K562 (cell line): Measurements from ENCODE around the gene MSRB3. TPM values are rescaled to one million over a fixed set of nuclear protein-coding genes. Genes with fewer than 3 reads are reported as not detected.

Experiments used
- ATAC-seq: fragments of 200-7000 bp; cut with Tn5 transposase; 3 replicates; pipeline ENCODE4 v1.9.1; 2020; ENCODE audit warnings: moderate library complexity
- BruUV-seq: library from RNA; stranded (reverse); fragments of 400-500 nt; replicated peaks from 2 replicates; lab custom pipeline; 2021; lab: Mats Ljungman, UMichigan
- CTCF ChIA-PET: fragments of 300-600 bp; formaldehyde crosslinking; extraction: SDS; loops from one replicate; lab custom pipeline; 2021; ENCODE audit warnings: low intra/inter-chr PET ratio; lab: Yijun Ruan, JAX
- POLR2A ChIA-PET: fragments of 300-600, 350-650 bp; sonication (Branson Sonifier 250); formaldehyde crosslinking; extraction: SDS; loops from one replicate; lab custom pipeline; 2021; ENCODE audit warnings: antibody characterized with exemption, inconsistent platforms; lab: Yijun Ruan, JAX
- DNase-seq, 4 experiments: peaks; one replicate each; pipeline versions ENCODE4 v3.0.0 to v3.0.0-alpha.2; 2011 to 2018; ENCODE audit warnings: low spot score in 3 of 4, mixed read lengths in 3 of 4; ENCODE audit errors: extremely low read depth in 1 of 4
- FAIRE-seq: peaks from 2 replicates; lab custom pipeline; 2011; peaks lifted over from hg19 to GRCh38; lab: Jason Lieb, UNC
- H2AFZ ChIP-seq: 2 replicates; pipeline ENCODE4 v1.6.0; 2011; ENCODE audit warnings: low read depth, low read length, control low read depth, inconsistent platforms
- H3K27ac ChIP-seq: fragments of 200-600 bp; 3 replicates; pipeline ENCODE4 v1.8.0; 2011; ENCODE audit warnings: low read depth, mild to moderate bottlenecking, control low read depth, inconsistent platforms, low read length, moderate library complexity, mixed read lengths; ENCODE audit errors: extremely low read depth
- H3K27me3 ChIP-seq, 2 experiments: fragments of 300-600 bp in 1 of 2; 2 replicates in 1 of 2; 3 replicates in 1 of 2; pipeline versions ENCODE4 v1.6.0 to v1.8.0; 2011; ENCODE audit warnings: inconsistent platforms in 2 of 2, low read length in 2 of 2, mild to moderate bottlenecking in 1 of 2, mixed read lengths in 1 of 2, moderate library complexity in 1 of 2; ENCODE audit not compliant: control insufficient read depth in 2 of 2, insufficient read depth in 2 of 2
- H3K36me3 ChIP-seq: fragments of 300-600 bp; 3 replicates; pipeline ENCODE4 v1.8.0; 2011; ENCODE audit warnings: mild to moderate bottlenecking, low read length, inconsistent platforms; ENCODE audit not compliant: control insufficient read depth, insufficient read depth
- H3K4me1 ChIP-seq, 2 experiments: fragments of 200-600 bp in 1 of 2; replicated peaks in 1 of 2; 2 replicates in 1 of 2; 3 replicates in 1 of 2; pipeline versions ENCODE4 v1.5.1 to v1.8.0; 2011; ENCODE audit warnings: inconsistent platforms in 2 of 2, low read length in 2 of 2, mild to moderate bottlenecking in 1 of 2, mixed read lengths in 1 of 2, moderate library complexity in 1 of 2; ENCODE audit not compliant: control insufficient read depth in 2 of 2, insufficient read depth in 2 of 2
- H3K4me2 ChIP-seq: 2 replicates; pipeline ENCODE4 v1.6.1; 2011; ENCODE audit warnings: low read length, control low read depth, inconsistent platforms, mixed read lengths; ENCODE audit not compliant: insufficient read depth
- H3K4me3 ChIP-seq: fragments of 200-600 bp; sonication (generic), shearing (Covaris generic); 2 replicates; pipeline ENCODE4 v1.5.1; 2016; ENCODE audit warnings: control low read depth, inconsistent platforms
- H3K79me2 ChIP-seq: fragments of 200-600 bp; 3 replicates; pipeline ENCODE4 v1.8.0; 2011; ENCODE audit warnings: low read length, inconsistent platforms; ENCODE audit not compliant: control insufficient read depth, insufficient read depth
- H3K9ac ChIP-seq, 2 experiments: 2 replicates each; pipeline versions ENCODE4 v1.6.0 to v1.6.1; 2011; ENCODE audit warnings: low read depth in 2 of 2, low read length in 2 of 2, control low read depth in 1 of 2, inconsistent platforms in 1 of 2, mild to moderate bottlenecking in 1 of 2, mixed read lengths in 1 of 2; ENCODE audit not compliant: insufficient read depth in 1 of 2
- H3K9me1 ChIP-seq: one replicate; pipeline ENCODE4 v1.6.0; 2011; ENCODE audit warnings: inconsistent platforms, mild to moderate bottlenecking, low read length, moderate library complexity; ENCODE audit not compliant: control insufficient read depth, insufficient read depth
- H3K9me3 ChIP-seq: replicated peaks from 2 replicates; pipeline ENCODE4 v1.5.1; 2011; ENCODE audit warnings: low read depth, low read length, inconsistent platforms; ENCODE audit not compliant: control insufficient read depth, insufficient read depth
- H4K20me1 ChIP-seq: replicated peaks from 2 replicates; pipeline ENCODE4 v1.6.1; 2011; ENCODE audit warnings: low read length, inconsistent platforms, mixed read lengths; ENCODE audit not compliant: control insufficient read depth, insufficient read depth
- HDGF ChIP-seq: fragments of 450-650 bp; IDR thresholded peaks from 2 replicates; pipeline ENCODE4 v1.6.1; 2016
- HOXB6 ChIP-seq: fragments of 250-450 bp; sonication (Bioruptor Pico); IDR thresholded peaks from 2 replicates; pipeline ENCODE4 v1.5.1; 2022; ENCODE audit warnings: mild to moderate bottlenecking, borderline replicate concordance
- MAFK ChIP-seq: IDR thresholded peaks from 2 replicates; pipeline ENCODE4 v1.6.1; 2011; ENCODE audit warnings: low read length, improper control_type of control experiment
- MCM2 ChIP-seq: fragments of 450-650 bp; IDR thresholded peaks from 2 replicates; pipeline ENCODE4 v1.6.1; 2017; ENCODE audit warnings: low read depth, mild to moderate bottlenecking
- MECOM ChIP-seq: fragments of 250-450 bp; sonication (Bioruptor Pico); IDR thresholded peaks from 2 replicates; pipeline ENCODE4 v1.8.0; 2022; ENCODE audit warnings: inconsistent platforms
- NR2C1 ChIP-seq, 2 experiments: fragments of 450-650 bp; IDR thresholded peaks; 2 replicates each; pipeline ENCODE4 v1.6.1; 2017; ENCODE audit warnings: mild to moderate bottlenecking in 2 of 2, antibody characterized with exemption in 1 of 2, inconsistent platforms in 1 of 2, missing compliant biosample characterization in 1 of 2, missing genetic modification characterization in 1 of 2
- PHF20 ChIP-seq: fragments of 450-650 bp; IDR thresholded peaks from 2 replicates; pipeline ENCODE4 v1.6.1; 2018; ENCODE audit not compliant: partially characterized antibody
- RCOR1 ChIP-seq, 2 experiments: IDR thresholded peaks; 2 replicates each; pipeline ENCODE4 v1.6.1; 2012; ENCODE audit warnings: low read depth in 2 of 2, low read length in 2 of 2, borderline replicate concordance in 1 of 2, improper control_type of control experiment in 1 of 2
- SAFB ChIP-seq: fragments of 200-400 bp; formaldehyde crosslinking; IDR thresholded peaks from 2 replicates; pipeline ENCODE4 v1.6.1; 2017; ENCODE audit warnings: low read depth, low read length, borderline replicate concordance
- SMARCC2 ChIP-seq: fragments of 450-650 bp; IDR thresholded peaks from 2 replicates; pipeline ENCODE4 v1.6.1; 2017; ENCODE audit warnings: antibody characterized with exemption, moderate library complexity, mild to moderate bottlenecking, low read depth
- STAT5A ChIP-seq: IDR thresholded peaks from 2 replicates; pipeline ENCODE4 v1.6.1; 2012; ENCODE audit warnings: low read length, inconsistent platforms, borderline replicate concordance
- TRIM28 ChIP-seq: fragments of 450-650 bp; IDR thresholded peaks from 2 replicates; pipeline ENCODE4 v1.6.1; 2017
- ZNF436 ChIP-seq: fragments of 250-450, 450-650 bp; sonication (Bioruptor Pico); formaldehyde crosslinking; IDR thresholded peaks from 2 replicates; pipeline ENCODE4 v1.7.0; 2020; ENCODE audit warnings: mild to moderate bottlenecking
- ZNF445 ChIP-seq: fragments of 250-450 bp; sonication (Bioruptor Pico); IDR thresholded peaks from 2 replicates; pipeline ENCODE4 v1.4.0; 2020; ENCODE audit warnings: low read depth, mild to moderate bottlenecking, moderate library complexity
- WGBS: fragments of 100-300 bp; shearing (Covaris generic); methylation state at CpG from one replicate; pipeline ENCODE4 v1.1.6; 2016; ENCODE audit warnings: low coverage, mixed read lengths; ENCODE audit not compliant: insufficient coverage; ENCODE audit errors: missing lambda C conversion rate; 5-methylcytosine and 5-hydroxymethylcytosine counted together
- in situ Hi-C: fragments of 300-500 bp; cut with MboI; formaldehyde crosslinking; loops from 4 replicates; pipeline ENCODE4 v1.15.0; 2018; ENCODE audit warnings: inconsistent platforms, mixed read lengths
- intact Hi-C: fragments of 100-400 bp; cut with micrococcal nuclease; formaldehyde crosslinking; loops from 2 replicates; pipeline ENCODE4 v1.14.2; 2022
- polyA plus RNA-seq, 8 experiments: library from polyadenylated mRNA; depleted of rRNA in 4 of 8; stranded (reverse) in 5 of 8; unstranded in 3 of 8; fragments of >200 nt; fragmentation: Nextera tagmentation in 2 of 8; fragmentation: Illumina TruSeq in 1 of 8; extraction: Ambion mirVana in 2 of 8; extraction: Trizol in 1 of 8; gene quantifications; 2 replicates each; pipeline versions ENCODE4 v1.2.1 to v1.2.3, GENCODE V29; 2011 to 2014; ENCODE audit warnings: inconsistent platforms in 1 of 8, missing spikeins in 1 of 8
- total RNA-seq, 7 experiments: library from RNA; depleted of rRNA in 6 of 7; stranded (reverse); fragments of >200 nt in 6 of 7; fragmentation: Illumina TruSeq in 2 of 7; extraction: Trizol in 2 of 7; gene quantifications; 2 replicates each; pipeline versions ENCODE4 v1.2.1 to v1.2.3, GENCODE V29; 2011 to 2021; ENCODE audit warnings: low replicate concordance in 1 of 7
- TF ChIP-seq, protein P1 (sequence below): IDR thresholded peaks from 2 replicates; pipeline ENCODE4 v1.6.1; 2011; ENCODE audit warnings: borderline replicate concordance, low read depth, mild to moderate bottlenecking, moderate library complexity, low read length; ENCODE audit not compliant: insufficient read depth, poor library complexity, severe bottlenecking
- TF ChIP-seq, protein P2 (sequence below): sonication (generic); formaldehyde crosslinking; IDR thresholded peaks from 2 replicates; pipeline ENCODE4 v1.8.0; 2022; ENCODE audit warnings: mild to moderate bottlenecking, missing genetic modification reagents

MSRB3 gene
- total and polyA plus RNA-seq, 9 of the 15 experiments (the other 6 are each of a cell fraction or from before 2014, with no cell fraction given) = 0.04 TPM; not detected in 8

GRCh38 chr12:65443038-65443437, 164.6 kb downstream of the MSRB3 start:
- Histone ChIP-seq H3K36me3 (no peaks in the 10 kb centered on the region), H3K4me3 (no peak overlapping the region), H3K79me2 (no peaks in the 10 kb centered on the region), H3K9me3 (no peaks in the 10 kb centered on the region), H2AFZ (no peak overlapping the region), H3K9me1 (no peaks in the 10 kb centered on the region), H3K9ac (no peak overlapping the region), H3K4me1 (no peaks in the 10 kb centered on the region), H3K27me3 (no peaks in the 10 kb centered on the region), H4K20me1 (no peaks in the 10 kb centered on the region), H3K4me2 (no peak overlapping the region), H3K27ac (no peak overlapping the region)
- WGBS = 7% methylated on average over 2 of the region's 2 CpGs
- no peak for TF ChIP-seq PHF20
- TF ChIP-seq ZNF436 (CRISPR knock-in tag) = no peak
- no peak for TF ChIP-seq TRIM28
- no peak for TF ChIP-seq SAFB
- no peak for TF ChIP-seq MECOM (CRISPR knock-in tag)
- ChIA-PET POLR2A (interaction anchor here (0.6 kb wide), 2 partner anchors 72 to 543 kb away, joined by 3 to 4 read pairs; no protein-coding TSS in a partner anchor), CTCF (no interaction called here)
- BruUV-seq = no TSS peak
- FAIRE-seq = no peak
- no peak for DNase-seq
- in situ Hi-C loops = no loop called here
- intact Hi-C loops = no loop called here
- no peak for ATAC-seq

DNA sequence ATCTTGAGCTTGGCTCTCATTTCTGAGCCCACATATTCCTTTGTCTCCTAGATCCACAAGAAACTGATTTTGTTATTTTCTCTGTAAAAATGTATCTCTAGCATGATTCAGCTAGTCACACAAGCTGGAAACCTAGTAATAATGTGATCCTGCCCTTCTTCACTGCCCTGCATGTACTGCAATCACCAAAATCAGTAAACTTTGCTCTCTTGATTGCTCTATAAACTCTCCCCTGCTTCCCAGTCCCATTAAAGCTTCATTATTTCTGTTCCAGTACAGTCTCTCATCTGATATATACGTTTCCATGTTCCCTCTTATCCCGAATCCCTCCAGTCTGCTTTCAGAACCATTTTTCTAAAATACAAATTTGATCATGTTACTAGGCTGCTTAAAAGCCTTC, 166.5 kb downstream of the MSRB3 start:
- Histone ChIP-seq H3K4me2 (no peak overlapping the region), H3K9ac (no peak overlapping the region), H3K27me3 (no peaks in the 10 kb centered on the region), H3K27ac (no peak overlapping the region), H3K9me3 (no peaks in the 10 kb centered on the region), H3K9me1 (no peaks in the 10 kb centered on the region), H3K79me2 (no peaks in the 10 kb centered on the region), H3K4me3 (no peak overlapping the region), H3K4me1 (no peaks in the 10 kb centered on the region), H4K20me1 (no peaks in the 10 kb centered on the region), H2AFZ (no peak overlapping the region), H3K36me3 (no peaks in the 10 kb centered on the region)
- 0% methylated on average over 2 of the region's 2 CpGs for WGBS
- ChIA-PET CTCF (no interaction called here), POLR2A (interaction anchor here (1.0 kb wide), 1 partner anchor 15 kb away, joined by 3 read pairs; no protein-coding TSS in a partner anchor)
- DNase-seq = no peak
- FAIRE-seq = no peak
- no TSS peak for BruUV-seq
- no peak for ATAC-seq
- in situ Hi-C loops = no loop called here
- intact Hi-C loops = no loop called here
- TF ChIP-seq HOXB6 = no peak
- TF ChIP-seq, protein P1, sequence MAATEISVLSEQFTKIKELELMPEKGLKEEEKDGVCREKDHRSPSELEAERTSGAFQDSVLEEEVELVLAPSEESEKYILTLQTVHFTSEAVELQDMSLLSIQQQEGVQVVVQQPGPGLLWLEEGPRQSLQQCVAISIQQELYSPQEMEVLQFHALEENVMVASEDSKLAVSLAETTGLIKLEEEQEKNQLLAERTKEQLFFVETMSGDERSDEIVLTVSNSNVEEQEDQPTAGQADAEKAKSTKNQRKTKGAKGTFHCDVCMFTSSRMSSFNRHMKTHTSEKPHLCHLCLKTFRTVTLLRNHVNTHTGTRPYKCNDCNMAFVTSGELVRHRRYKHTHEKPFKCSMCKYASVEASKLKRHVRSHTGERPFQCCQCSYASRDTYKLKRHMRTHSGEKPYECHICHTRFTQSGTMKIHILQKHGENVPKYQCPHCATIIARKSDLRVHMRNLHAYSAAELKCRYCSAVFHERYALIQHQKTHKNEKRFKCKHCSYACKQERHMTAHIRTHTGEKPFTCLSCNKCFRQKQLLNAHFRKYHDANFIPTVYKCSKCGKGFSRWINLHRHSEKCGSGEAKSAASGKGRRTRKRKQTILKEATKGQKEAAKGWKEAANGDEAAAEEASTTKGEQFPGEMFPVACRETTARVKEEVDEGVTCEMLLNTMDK = no peak
- no peak for TF ChIP-seq HDGF
- TF ChIP-seq MCM2 = no peak
- TF ChIP-seq, protein P2, sequence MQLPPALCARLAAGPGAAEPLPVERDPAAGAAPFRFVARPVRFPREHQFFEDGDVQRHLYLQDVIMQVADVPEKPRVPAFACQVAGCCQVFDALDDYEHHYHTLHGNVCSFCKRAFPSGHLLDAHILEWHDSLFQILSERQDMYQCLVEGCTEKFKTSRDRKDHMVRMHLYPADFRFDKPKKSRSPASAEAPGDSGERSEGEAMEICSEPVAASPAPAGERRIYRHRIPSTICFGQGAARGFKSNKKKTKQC (CRISPR knock-in tag) = no peak
- TF ChIP-seq NR2C1 (IDR thresholded peaks at IDR 0.05) = no peak
- TF ChIP-seq NR2C1 (tag; IDR thresholded peaks at IDR 0.05) = no peak
- no peak for TF ChIP-seq ZNF445 (CRISPR knock-in tag)
- TF ChIP-seq MAFK = no peak
- TF ChIP-seq RCOR1 (IDR thresholded peaks at IDR 0.05; ENCODE audit: borderline replicate concordance in 1 of 2, low read depth in 2 of 2, low read length in 2 of 2) = no peak
- no peak for TF ChIP-seq SMARCC2
- TF ChIP-seq STAT5A = no peak
